Activated CD4-positive, alpha-beta T cell treated with anti-CD3 and anti-CD28 coated beads, Interleukin-2, Interleukin-6, amounts not matched to agents 100 ng/mL and 50 ng/mL, durations not matched to agents 16 hours and 8 hours (primary cell): ENCODE data around the gene GSX1.
A peak's percentile ranks its signal among the peaks of the same experiment; 100 is the strongest.
"Not testable (repeated sequence)": the region's sequence is repeated elsewhere in the genome, so short reads cannot be mapped to it uniquely, and the experiment has no call there.

Source experiments
- DNase-seq: peaks from one replicate; pipeline ENCODE4 v3.0.0-alpha.2; 2020

Gene GSX1

DNA sequence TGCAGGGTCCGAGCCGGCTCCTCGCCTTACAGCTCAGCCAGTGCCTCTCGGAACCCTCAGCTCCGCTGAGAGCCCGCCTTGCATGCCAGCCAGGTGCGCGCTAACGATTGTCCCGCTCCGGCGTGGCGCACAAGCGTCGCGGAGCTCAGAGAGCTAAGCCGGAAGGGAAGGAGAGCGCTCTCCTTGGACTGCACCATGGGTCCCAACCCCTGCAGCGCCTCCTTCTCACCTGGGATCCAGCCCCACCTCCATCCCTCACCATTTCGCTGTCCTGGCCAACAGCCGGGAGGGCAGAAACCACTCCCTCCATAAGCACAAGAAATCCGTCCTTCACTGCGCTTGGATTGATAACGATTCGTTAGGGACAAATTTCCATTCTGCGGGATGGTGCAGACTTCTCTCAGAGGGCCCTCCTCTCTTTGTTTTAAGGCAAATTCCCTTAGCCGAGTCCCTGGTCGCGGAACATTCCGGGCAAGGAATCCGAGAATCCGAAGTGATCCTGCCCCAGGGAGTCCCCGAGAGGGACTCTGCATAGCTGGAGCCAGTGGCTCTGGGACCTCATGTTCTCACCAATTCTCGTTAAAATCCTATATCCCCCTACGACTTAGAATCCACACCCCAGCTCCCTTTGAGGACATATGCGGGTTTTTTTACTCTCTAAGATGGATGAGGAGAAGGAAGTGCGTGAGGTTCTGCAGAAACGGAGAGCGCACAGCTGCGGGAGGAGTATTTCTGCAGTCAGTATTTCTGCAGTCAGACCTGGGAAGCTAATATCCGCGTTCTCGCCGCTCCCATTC lies 2.8 kb downstream of the GSX1 start:
- no peak for DNase-seq

DNA sequence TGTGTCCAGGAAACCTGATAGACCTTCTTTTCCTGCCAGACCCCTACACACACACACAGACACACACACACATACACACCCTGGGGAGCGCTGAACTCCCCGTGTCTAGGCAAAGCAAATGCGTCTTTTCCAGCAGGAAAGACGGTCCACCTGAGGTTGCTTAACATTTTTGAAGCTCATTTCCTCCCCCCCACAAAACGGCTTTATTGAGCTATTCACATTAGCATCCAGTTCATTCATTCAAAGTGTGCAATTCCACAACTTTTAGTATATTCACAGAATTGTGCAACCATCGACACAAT lies 3.4 kb downstream of the GSX1 start:
- no peak for DNase-seq

DNA sequence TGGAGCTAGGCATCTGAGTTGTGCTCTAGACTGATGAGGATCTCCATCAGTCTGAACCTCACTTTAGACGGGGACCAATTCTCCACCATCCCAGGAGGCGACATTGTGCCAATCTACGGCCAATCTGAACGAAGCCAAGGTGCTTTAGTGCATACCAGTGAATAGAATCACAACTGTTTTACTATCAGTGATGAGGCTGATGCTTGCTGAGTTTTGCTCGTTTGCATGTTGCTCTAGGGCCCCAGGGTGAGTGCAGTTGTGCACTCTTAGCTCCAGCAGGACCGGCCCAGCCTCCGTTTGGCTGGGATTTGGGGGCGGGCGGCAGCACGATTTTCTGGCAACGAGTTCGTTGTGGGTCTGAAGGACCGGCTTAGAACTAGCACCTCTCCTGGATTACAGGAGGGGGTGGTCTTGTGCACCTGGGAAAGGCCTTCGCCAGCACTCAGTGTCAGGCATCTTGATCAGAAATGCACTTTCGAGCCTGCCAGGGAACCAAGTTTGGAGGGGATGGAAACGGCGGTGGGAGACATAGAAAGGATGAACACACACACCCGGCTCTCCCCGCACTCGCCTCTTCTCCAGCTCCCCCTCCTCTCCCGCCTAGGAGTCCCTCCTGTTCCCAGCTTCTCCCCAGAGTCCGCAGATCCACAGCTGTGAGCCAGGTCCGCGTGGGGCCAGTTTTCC lies 4.4 kb downstream of the GSX1 start:
- no peak for DNase-seq

DNA sequence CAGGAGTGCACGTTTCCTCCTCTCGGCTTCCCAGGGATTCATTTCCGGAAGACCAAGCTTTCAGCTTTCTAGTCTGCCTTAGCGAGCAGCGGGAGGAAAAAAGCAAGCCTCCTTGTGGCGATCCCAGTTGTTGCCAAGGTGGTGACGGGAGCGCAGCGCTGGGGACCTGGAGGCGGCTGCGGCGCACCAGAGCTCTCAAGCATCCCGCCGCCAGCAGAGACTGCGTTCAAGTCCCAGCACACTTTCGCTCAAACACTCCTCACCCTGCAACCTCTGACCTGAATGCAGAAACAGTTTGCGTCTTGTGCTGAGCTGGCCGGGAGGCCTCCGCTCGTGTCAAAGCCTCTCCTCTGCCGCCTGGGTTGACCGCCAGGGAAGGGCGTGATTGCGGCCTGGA lies 4.9 kb downstream of the GSX1 start:
- no peak for DNase-seq

DNA sequence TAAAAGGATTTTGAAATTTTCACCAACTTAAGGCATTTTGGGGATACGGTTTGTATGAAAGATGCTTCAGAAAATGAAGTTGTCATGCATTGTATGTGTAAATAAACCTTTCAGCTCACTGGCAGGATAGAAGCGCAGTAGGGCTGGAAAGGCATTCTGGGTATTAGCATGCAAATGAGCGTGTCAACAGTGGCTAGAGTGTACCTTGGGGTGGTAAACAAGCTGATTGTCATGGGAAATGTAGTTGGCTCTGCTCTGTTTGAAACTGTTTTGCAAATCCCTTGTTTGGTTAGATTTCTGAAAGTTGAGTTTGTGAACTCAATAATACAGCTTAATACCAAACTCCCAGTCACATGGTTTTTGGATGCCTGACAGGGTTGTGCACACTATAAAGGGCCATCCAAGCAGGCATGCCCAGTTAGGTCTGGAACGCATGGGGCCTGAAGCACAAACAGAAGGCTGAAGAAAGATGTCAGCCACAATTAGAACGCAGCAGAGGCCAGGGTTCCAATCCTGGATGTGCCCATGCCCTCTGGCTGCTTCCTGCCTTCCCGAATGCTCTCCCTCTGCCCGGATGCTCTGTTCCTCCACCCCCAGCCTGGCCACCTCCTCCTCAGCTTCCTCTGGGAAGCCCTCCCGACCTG lies 14.6 kb downstream of the GSX1 start:
- no peak for DNase-seq

DNA sequence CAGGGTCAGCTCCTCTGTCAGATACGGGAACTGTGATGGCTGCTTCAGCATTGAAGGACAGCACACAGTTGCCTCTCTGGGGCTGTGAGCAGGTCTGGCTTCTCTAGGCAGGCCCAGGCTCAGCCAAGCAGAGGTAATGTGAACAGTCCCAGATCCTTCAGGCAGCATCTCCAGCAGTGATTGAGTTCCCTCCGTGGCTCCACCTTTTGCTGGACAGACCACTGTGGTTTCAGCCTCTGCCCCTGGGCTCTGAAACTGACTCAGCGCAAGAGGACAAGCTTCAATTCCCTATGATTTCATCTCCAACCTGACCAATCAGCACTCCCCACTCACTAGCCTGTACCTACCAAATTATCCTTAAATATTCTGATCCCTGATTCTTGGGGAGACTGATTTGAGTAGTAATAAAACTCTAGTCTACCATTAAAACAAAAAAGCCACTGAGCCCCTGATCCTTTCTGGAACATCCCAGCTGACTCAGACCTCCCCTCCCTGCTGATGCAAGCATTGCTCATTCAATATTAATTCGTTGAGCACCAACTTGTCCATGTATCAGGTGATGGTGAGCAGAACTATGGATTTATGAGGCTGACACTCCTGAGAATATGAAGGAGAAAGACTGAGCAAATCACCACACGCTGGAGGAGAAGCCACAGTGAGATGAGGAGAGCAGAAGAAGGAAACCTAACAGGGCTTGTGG lies 16.7 kb downstream of the GSX1 start:
- DNase-seq = no peak

DNA sequence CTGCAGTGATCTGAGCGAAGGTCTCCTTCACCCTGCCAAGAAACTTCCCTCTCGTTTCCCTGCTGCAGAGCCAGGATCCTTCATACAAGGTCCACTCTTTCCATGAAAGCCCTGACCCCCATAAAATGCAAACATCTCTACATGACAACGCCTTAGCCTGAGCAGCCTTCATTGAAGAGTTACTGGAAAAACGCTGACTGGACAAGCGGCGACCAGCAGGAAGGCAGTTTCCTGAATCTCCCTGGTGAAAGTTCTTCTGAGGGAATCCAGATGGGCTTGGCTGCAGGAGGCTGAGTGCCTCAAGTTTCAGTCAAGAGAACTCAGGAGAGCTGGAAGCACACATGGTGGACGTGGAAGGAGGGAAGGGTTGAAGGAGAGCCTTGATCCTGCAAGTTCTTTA lies 17.7 kb downstream of the GSX1 start:
- no peak for DNase-seq

DNA sequence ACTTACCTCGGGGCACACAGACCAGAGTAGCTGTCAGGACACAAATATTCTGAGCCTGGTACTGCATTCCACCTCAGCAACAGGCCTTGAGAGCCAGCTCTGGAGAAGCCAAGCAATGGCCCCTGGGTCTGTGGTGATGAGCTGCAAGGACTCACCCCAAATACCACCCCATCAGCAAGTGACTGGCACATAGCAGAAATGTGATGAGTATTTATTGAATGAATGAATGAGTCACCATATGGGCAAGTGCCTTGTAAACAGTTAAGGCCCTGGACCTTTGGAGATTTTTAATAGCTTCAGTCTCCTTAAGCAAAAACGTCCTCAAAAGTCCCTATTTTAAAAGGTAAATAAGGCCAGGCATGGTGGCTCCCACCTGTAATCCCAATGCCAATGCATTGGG lies 18.2 kb downstream of the GSX1 start:
- DNase-seq = no peak

DNA sequence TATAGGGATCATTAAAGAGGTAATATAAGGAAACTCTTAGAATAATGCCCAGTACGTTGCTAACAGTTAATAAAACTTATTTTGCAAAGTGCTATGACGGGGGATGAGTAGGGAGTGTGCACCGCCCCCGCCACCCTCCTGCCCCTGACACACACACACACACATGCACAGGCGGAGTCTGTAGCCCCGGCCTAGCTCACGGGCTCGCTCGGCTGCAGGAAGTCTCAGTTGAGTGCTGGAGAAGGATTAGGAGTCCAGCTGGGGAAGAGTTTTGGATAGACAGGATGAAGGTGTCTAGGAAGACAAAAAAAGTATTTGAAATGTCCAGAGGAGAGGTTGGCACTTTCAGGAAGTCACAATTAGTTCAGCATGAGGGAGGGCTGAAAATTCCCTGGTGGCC lies 21.5 kb downstream of the GSX1 start:
- DNase-seq = no peak

DNA sequence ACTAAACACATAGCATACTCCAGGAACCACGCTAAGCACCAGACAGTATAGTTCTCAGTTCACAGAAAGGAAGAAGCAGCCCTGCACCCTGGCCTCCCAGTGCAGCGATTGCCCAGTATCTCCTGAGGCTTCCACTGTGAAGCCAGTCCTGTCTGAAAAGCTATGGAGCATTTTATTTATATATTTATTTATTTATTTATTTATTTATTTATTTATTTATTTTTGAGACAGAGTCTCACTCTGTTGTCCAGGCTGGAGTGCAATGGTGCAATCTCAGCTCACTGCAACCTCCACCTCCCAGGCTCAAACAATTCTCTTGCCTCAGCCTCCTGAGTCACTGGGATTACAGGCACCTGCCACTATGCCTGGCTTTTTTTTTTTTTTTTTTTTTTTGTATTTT lies 25.5 kb downstream of the GSX1 start:
- DNase-seq = not testable (repeated sequence)

DNA sequence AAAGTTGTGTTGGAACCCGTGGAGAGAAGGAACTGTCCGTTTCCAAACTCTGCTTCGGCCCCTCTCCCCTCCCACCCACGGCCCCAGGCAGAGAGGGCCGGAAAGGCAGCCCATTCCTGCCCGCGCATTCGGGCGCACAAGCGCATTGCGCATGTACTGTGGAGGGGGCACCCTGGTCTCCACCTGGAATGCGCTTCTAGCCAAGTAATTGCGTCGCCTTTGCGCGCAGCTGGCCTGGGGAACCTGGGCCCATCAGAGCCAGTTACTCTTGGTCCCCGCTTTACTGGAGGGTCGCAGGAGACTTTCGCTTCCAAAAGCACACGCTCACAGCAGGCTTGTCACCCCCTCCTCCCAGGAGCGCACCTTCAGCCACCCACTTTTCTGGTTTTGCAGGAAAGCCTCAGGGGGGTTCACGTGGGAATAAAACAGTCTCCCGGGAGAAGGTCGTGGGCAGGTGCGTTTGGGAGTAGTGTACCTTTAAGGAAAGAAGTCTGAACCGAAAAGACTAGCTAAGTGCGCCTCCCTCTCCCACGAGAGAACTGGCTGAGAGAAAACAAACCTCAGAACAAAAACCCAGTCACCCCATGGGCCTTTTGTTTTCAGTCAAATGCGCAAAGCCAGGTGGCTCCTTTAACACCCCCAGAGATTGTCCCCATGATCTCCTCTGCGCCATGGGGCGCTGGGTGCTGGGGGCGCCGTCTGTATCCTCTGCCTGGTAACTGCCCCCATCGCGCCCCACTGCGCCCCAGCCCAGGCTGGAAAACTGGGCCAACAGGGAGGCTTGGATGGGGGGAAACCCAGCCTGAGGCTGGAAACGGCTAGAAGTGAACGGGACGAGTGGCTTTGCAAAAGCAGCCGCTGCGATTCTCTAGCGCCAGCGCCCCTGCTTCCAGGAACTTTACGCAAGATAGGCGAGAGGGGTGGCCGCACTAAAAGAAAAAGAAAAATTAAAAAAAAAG lies 28.5 kb downstream of the GSX1 start:
- no peak for DNase-seq

DNA sequence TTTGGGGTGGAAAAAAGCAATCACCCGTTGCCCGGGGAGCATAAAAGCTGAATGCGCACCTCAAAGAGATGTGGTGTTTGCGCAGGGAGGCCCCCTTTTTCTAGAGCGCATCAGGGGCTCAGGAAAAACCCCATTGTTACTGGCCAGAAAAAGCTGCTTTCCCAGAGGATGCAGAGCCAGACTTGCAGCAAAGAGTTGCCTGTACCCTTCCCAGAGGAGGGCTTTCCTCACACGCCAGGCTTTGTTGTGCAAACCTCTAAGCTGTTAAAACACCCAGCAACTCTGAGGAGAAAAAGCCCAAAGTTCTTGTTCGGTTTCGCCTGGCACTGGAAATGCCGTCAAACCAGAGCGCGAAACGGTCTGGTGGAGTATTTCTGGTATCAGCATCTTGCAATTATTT lies 29.3 kb downstream of the GSX1 start:
- no peak for DNase-seq

DNA sequence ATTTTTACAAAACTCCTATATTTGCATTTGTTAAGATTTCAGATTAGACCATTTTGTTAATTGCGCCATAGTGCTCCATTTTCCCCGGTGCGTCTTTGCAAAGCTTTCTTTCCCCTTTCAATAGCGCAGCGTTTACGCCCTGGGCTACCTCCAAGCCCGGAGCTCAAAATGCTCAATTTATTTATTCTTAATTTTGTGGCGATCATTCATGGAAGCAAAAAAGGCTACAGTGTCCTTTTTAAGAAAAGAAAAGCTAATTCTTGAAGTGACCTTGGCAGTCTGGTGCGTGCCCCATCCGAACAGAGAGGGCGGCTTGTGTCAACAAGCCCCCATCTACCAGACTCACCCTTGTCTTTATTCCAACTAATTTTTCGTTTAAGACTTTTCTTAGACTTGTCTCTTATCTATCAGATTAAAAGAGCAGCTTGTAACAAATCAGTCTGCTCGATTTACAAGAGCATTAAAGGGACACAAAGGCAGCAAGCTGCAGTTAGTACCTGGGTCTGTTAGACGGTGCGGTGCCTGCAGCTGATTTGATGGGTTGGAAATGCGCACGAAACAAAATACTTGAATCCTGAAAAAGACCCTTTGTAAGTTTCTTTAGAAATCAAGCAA lies 30.1 kb downstream of the GSX1 start:
- no peak for DNase-seq

DNA sequence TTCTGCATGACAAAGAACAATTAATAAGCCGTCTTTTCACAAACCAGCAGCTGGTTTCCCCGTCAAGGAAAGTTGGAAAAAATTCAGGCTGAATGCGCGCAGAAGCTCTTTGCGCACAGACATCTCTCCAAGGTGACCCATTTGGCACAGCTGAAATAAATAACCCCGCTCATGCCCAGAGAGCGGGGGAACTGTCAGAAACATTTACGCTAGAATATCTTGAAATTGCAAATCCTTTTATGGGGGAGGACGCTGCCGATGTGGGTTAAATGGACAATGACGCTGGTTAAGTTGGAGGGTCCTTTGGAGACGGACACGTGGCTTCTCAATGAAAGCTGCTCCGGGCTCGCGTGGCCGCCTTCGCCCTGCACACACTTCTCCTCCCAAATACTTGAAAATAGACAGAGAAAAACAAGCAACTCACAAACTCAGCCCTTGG lies 30.6 kb downstream of the GSX1 start:
- no peak for DNase-seq

DNA sequence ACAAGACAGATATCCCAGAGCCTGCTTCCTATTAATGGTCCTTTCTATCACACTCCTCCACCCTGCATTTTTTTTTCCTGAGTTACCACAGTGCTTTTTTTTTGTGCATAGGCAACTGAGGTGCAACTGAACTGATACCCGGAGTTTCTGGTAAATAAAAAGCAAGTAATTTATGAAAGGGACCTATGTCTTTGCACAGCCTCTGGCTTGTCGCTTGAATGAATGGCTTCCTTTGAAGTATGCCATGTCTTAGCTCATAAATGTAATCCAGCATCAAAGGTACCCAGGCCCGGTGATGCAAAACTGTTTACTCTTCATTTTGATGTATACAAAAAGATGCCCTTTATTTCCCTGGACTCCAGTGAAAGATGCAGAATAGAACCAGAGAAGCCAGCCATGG lies 31.8 kb downstream of the GSX1 start:
- DNase-seq = no peak

DNA sequence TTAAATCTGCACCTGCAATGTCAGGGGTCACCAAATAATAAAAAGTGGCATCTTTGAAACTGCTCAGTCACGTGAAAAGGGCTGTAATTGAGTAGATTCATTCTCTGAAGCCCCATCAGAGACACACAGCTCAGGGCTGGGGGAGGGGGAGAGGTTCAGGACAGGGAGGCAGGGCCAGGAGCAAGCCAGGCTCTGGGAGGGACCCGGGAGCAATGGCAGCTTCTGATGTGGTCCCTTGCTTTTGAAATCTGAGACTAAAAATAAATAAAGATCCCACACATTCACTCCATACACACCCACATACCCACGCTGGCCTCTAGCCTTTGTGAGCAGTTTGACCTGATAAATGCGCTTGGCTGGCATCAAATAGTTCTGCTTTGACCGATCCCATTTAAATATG lies 32.8 kb downstream of the GSX1 start:
- DNase-seq = no peak

DNA sequence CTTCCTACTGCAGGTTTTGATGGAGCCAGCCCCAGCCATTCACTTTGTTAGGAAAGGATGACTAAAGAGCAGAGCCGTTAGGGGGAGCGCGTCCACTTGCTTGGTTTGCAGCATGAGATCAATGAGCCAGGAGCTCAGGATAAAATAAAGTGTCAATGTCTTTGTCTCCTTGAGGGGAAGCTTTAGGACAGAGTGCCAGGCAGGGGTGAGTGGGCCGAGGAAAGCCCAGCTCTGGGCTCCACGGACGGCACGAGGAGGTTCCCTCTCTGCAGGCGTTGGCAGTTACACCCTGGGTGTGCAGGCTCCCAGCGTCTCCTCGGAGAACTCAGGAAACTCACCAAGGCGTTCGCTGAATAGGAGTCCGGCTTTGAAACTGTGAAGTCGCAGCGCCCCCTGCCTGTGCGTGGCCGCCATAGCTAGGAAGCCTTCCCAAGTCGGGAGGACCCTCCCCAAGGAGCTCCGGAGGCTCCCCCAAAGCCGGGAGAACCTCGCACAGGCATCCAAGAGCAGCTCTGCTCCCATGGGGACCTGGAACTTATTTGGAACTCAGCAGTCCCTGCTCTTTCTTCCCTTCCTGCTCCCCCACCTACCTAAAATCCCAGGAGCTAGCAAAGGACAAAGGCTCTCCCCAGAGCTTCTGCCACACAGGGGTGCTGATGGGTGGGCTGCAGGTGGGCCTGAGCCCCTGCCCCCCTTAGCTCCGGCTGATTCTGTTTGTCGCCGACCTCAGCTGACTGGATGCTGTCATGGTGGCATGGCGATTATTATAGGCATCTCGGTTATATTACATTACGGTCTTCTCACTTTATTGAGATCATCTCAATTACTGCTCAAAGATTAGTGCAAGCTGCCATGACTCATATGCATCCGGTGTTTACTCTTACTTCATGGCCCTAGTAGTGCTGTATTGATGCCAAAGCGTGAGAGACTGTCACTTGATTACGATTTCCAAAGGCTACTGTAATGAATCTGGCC lies 34.4 kb downstream of the GSX1 start:
- DNase-seq = peak; percentile 75

DNA sequence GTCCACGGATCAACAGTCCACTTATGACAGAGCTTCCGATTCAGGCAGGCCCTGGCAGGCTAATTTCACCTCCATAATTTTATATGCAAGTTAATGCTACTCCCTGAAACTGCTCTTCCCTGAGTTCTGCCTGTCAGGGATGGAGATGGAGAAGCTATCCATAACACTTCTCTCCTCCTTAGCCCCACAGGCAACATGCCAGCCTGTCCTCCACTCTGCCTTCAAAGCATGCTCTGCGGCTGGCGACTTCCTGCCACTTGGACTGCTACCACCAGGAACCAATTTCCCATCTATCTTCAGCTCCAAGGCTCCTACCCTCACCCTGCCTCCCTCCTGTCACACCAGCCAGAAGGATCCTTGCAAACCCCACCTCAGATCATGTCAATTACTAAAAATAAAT lies 35.4 kb downstream of the GSX1 start:
- DNase-seq = no peak

DNA sequence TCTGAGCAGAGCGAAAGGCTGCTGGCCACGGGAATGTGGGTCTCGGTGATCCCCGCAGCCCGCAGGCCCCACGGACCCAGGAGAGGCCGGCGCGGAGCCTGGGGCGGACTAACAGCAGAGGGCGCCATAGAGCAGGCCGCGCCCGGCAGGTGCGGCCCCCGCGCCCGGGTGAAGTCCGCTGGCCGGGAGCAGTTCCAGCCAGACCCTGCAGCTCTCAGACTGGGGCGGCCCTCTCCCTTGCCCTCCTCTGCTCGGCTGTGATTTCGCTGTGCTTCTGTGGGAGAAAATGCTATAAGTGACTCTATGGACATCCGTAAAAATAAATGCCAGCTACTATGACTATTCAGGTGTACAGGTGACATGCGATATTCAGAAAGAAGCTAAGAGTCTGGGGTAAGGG lies 37.7 kb downstream of the GSX1 start:
- peak; percentile 65 for DNase-seq

DNA sequence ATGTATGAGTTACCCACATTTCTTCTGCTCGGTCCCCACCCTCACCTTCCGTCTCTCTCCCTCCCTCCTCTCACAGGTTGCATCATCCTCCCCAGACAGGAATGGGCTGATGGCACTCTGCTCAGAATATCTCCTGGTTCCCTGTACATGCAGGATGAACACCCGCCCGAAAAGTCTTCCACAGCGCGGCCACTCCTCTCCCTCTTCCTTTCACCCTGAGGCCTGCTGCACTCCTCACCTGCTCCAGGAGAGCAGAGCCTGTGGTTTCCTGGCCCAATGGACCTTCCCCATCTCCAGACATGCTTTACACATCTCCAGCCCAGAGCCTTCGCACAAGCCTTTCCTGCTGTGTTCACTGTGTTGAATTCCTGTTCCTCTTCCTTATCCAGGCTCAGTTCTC lies 40.9 kb downstream of the GSX1 start:
- no peak for DNase-seq

DNA sequence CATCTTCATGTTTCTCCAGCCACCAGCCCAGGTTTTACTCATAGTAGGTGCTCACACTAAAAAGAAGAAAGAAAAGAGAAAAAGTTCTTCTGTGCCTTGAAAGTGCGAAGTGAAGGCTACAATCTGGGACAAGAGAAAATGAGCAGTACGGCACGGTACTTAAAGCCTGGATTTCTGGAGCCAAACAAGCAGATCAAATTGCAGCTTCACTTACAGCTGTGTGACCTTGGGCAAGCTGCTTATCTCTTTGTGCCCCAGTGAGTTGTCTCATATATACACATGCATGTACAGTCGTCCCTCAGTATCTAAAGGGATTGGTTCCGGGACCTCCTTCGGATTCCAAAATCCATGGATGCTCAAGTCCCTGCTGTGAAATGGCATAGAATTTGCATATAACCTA lies 41.8 kb downstream of the GSX1 start:
- DNase-seq = no peak
